ENCODE data around the gene USP6.
"Not testable (repeated sequence)": the region's sequence is repeated elsewhere in the genome, so short reads cannot be mapped to it uniquely, and the experiment has no call there.

The USP6 gene

DNA sequence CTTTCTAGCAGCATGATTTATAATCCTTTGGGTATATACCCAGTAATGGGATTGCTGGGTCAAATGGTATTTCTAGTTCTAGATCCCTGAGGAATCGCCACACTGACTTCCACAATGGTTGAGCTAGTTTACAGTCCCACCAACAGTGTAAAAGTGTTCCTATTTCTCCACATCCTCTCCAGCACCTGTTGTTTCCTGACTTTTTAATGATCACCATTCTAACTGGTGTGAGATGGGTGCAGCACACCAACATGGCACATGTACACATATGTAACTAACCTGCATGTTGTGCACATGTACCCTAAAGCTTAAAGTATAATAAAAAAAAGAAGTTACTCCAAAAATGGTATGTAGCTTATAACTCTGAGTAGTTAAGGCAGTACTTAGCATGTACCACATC, 44.9 kb downstream of the USP6 start:
- not testable (repeated sequence) for H3K27ac ChIP-seq (ENCODE audit: insufficient read depth, low read length, poor library complexity, severe bottlenecking); H3K27me3 ChIP-seq (replicated peaks; ENCODE audit: control insufficient read depth, insufficient read depth, low read length, poor library complexity, severe bottlenecking); H3K36me3 ChIP-seq (ENCODE audit: control insufficient read depth, insufficient read depth, low read length); DNase-seq; H3K9me3 ChIP-seq (ENCODE audit: control insufficient read depth, low read length); H3K4me1 ChIP-seq (ENCODE audit: control insufficient read depth, insufficient read depth, low read length, poor library complexity, severe bottlenecking); H3K4me3 ChIP-seq (ENCODE audit: insufficient read depth, low read depth, low read length, poor library complexity, severe bottlenecking)

DNA sequence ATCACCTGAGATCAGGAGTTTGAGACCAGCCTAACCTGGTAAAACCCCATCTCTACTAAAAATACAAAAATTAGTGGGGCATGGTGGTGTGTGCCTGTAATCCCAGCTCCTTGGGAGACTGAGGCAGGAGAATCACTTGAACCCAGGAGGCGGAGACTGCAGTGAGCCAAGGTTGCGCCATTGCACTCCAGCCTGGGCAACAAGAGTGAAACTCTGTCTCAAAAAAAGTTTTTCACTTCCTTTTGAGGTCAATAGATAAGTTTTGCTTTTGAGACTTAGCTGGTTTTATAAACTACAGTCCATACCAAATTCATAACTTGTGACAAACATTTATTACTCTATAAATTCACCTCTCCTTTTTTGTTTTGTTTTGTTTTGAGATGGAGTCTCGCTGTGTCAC, 46.0 kb downstream of the USP6 start:
- H3K36me3 ChIP-seq (ENCODE audit: control insufficient read depth, insufficient read depth, low read length); H3K4me3 ChIP-seq (ENCODE audit: insufficient read depth, low read depth, low read length, poor library complexity, severe bottlenecking); H3K27me3 ChIP-seq (replicated peaks; ENCODE audit: control insufficient read depth, insufficient read depth, low read length, poor library complexity, severe bottlenecking); H3K9me3 ChIP-seq (ENCODE audit: control insufficient read depth, low read length); H3K4me1 ChIP-seq (ENCODE audit: control insufficient read depth, insufficient read depth, low read length, poor library complexity, severe bottlenecking); DNase-seq; H3K27ac ChIP-seq (ENCODE audit: insufficient read depth, low read length, poor library complexity, severe bottlenecking): not testable (repeated sequence)

DNA sequence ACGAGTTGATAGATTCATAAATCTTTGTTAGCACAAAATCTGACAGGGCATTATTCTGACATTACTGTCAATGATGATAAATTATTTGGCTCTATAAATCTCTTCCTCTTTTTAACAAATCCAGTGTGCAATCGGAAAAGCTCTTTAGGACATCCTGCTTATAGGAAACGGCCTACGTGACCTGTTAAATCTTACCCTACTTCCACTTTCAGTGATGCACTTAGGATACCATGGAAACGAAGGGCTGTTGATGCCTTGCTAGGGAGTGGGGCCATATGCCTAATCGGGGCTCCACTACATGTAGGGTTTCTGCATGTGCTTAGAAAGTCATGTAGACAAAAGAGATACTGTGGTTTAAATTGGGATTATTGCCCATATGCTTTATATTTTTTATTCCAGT, 48.6 kb downstream of the USP6 start:
- H3K9me3 ChIP-seq (ENCODE audit: control insufficient read depth, low read length), result no peaks in the 10 kb centered on the region
- no peak overlapping the region for H3K27ac ChIP-seq (ENCODE audit: insufficient read depth, low read length, poor library complexity, severe bottlenecking)
- no peak for DNase-seq
- no peaks in the 10 kb centered on the region for H3K4me1 ChIP-seq (ENCODE audit: control insufficient read depth, insufficient read depth, low read length, poor library complexity, severe bottlenecking)
- no peaks in the 10 kb centered on the region for H3K36me3 ChIP-seq (ENCODE audit: control insufficient read depth, insufficient read depth, low read length)
- H3K27me3 ChIP-seq (replicated peaks; ENCODE audit: control insufficient read depth, insufficient read depth, low read length, poor library complexity, severe bottlenecking), result no peaks in the 10 kb centered on the region
- no peak overlapping the region for H3K4me3 ChIP-seq (ENCODE audit: insufficient read depth, low read depth, low read length, poor library complexity, severe bottlenecking)

- H3K4me3 ChIP-seq (ENCODE audit: insufficient read depth, low read depth, low read length, poor library complexity, severe bottlenecking); H3K27me3 ChIP-seq (replicated peaks; ENCODE audit: control insufficient read depth, insufficient read depth, low read length, poor library complexity, severe bottlenecking); DNase-seq; H3K4me1 ChIP-seq (ENCODE audit: control insufficient read depth, insufficient read depth, low read length, poor library complexity, severe bottlenecking); H3K27ac ChIP-seq (ENCODE audit: insufficient read depth, low read length, poor library complexity, severe bottlenecking); H3K9me3 ChIP-seq (ENCODE audit: control insufficient read depth, low read length); H3K36me3 ChIP-seq (ENCODE audit: control insufficient read depth, insufficient read depth, low read length): not testable (repeated sequence)
Measured at GRCh38 chr17:5165791-5166564, 50.1 kb downstream of the USP6 start.

DNA sequence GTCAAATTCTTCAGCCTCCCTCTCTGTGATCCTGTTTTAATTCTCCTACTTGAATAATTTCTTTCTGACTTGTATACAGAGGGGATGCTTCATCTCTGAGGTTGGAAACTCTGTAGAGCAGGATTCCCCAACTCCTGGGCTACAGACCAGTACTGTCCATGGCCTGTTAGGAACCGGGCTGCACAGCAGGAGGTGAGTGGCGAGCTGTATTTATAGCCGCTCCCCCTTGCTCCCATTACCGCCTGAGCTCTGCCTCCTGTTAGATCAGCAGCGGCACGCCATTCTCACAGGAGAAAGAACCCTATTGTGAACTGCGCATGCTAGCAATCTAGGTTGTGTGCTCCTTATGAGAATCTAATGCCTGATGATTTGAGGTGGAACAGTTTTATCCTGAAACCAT, 59.2 kb downstream of the USP6 start:
- H3K4me3 ChIP-seq (ENCODE audit: insufficient read depth, low read depth, low read length, poor library complexity, severe bottlenecking); H3K36me3 ChIP-seq (ENCODE audit: control insufficient read depth, insufficient read depth, low read length); DNase-seq; H3K4me1 ChIP-seq (ENCODE audit: control insufficient read depth, insufficient read depth, low read length, poor library complexity, severe bottlenecking); H3K27ac ChIP-seq (ENCODE audit: insufficient read depth, low read length, poor library complexity, severe bottlenecking); H3K27me3 ChIP-seq (replicated peaks; ENCODE audit: control insufficient read depth, insufficient read depth, low read length, poor library complexity, severe bottlenecking): not testable (repeated sequence)
- H3K9me3 ChIP-seq (ENCODE audit: control insufficient read depth, low read length), result peaks cover 13% of the 10 kb centered on the region

- no peaks in the 10 kb centered on the region for H3K4me1 ChIP-seq (ENCODE audit: control insufficient read depth, insufficient read depth, low read length, poor library complexity, severe bottlenecking)
- no peaks in the 10 kb centered on the region for H3K27me3 ChIP-seq (replicated peaks; ENCODE audit: control insufficient read depth, insufficient read depth, low read length, poor library complexity, severe bottlenecking)
- no peak overlapping the region for H3K27ac ChIP-seq (ENCODE audit: insufficient read depth, low read length, poor library complexity, severe bottlenecking)
- no peak overlapping the region for H3K4me3 ChIP-seq (ENCODE audit: insufficient read depth, low read depth, low read length, poor library complexity, severe bottlenecking)
- H3K9me3 ChIP-seq (ENCODE audit: control insufficient read depth, low read length), result peaks cover 53% of the 10 kb centered on the region
- DNase-seq, result no peak
- H3K36me3 ChIP-seq (ENCODE audit: control insufficient read depth, insufficient read depth, low read length), result no peaks in the 10 kb centered on the region
Measured at GRCh38 chr17:5179003-5179402, 63.2 kb downstream of the USP6 start.

DNA sequence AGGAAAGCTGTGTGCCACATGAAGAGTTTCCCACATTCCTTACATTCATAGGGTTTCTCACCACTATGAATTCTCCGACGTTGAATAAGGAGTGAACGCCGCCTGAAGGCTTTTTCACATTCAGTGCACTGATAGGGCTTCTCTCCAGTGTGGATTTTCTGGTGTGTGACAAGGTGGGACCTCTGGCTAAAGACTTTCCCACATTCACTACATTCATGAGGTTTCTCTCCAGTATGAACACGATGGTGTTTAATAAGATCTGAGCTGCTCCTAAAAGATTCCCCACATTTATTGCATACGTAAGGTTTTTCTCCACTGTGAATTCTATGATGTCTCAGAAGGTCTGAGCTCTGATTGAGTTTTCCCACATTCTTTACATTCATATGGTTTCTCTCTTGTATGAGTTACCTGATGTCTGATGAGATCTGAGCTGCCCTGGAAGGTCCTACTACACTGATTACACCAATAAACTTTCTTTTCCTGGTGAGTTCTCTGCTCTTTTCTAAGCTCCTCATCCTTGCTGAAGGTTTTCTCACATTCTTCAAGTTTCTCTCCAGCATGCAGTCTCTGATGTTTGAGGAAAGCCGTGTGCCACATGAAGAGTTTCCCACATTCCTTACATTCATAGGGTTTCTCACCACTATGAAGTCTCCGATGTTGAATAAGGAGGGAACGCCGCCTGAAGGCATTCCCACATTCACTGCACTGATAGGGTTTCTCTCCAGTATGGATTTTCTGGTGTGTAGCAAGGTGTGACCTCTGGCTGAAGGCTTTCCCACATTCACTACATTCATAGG, 65.9 kb downstream of the USP6 start:
- Histone ChIP-seq H3K36me3 (ENCODE audit: control insufficient read depth, insufficient read depth, low read length) (no peaks in the 10 kb centered on the region), H3K27me3 (replicated peaks; ENCODE audit: control insufficient read depth, insufficient read depth, low read length, poor library complexity, severe bottlenecking) (no peaks in the 10 kb centered on the region), H3K9me3 (ENCODE audit: control insufficient read depth, low read length) (peaks cover 59% of the 10 kb centered on the region), H3K4me3 (ENCODE audit: insufficient read depth, low read depth, low read length, poor library complexity, severe bottlenecking) (no peak overlapping the region), H3K4me1 (ENCODE audit: control insufficient read depth, insufficient read depth, low read length, poor library complexity, severe bottlenecking) (no peaks in the 10 kb centered on the region), H3K27ac (ENCODE audit: insufficient read depth, low read length, poor library complexity, severe bottlenecking) (no peak overlapping the region)
- DNase-seq, result no peak

GRCh38 chr17:5182597-5183409, 67.0 kb downstream of the USP6 start:
- Histone ChIP-seq H3K27ac (ENCODE audit: insufficient read depth, low read length, poor library complexity, severe bottlenecking) (no peak overlapping the region), H3K9me3 (ENCODE audit: control insufficient read depth, low read length) (peaks cover 59% of the 10 kb centered on the region), H3K4me1 (ENCODE audit: control insufficient read depth, insufficient read depth, low read length, poor library complexity, severe bottlenecking) (no peaks in the 10 kb centered on the region), H3K36me3 (ENCODE audit: control insufficient read depth, insufficient read depth, low read length) (no peaks in the 10 kb centered on the region), H3K4me3 (ENCODE audit: insufficient read depth, low read depth, low read length, poor library complexity, severe bottlenecking) (no peak overlapping the region), H3K27me3 (replicated peaks; ENCODE audit: control insufficient read depth, insufficient read depth, low read length, poor library complexity, severe bottlenecking) (no peaks in the 10 kb centered on the region)
- no peak for DNase-seq

GRCh38 chr17:5183410-5183793, 67.6 kb downstream of the USP6 start:
- Histone ChIP-seq H3K9me3 (ENCODE audit: control insufficient read depth, low read length) (peaks cover 57% of the 10 kb centered on the region), H3K27ac (ENCODE audit: insufficient read depth, low read length, poor library complexity, severe bottlenecking) (no peak overlapping the region), H3K36me3 (ENCODE audit: control insufficient read depth, insufficient read depth, low read length) (no peaks in the 10 kb centered on the region), H3K4me1 (ENCODE audit: control insufficient read depth, insufficient read depth, low read length, poor library complexity, severe bottlenecking) (no peaks in the 10 kb centered on the region), H3K4me3 (ENCODE audit: insufficient read depth, low read depth, low read length, poor library complexity, severe bottlenecking) (no peak overlapping the region), H3K27me3 (replicated peaks; ENCODE audit: control insufficient read depth, insufficient read depth, low read length, poor library complexity, severe bottlenecking) (no peaks in the 10 kb centered on the region)
- no peak for DNase-seq

- no peak overlapping the region for H3K27ac ChIP-seq (ENCODE audit: insufficient read depth, low read length, poor library complexity, severe bottlenecking)
- H3K4me1 ChIP-seq (ENCODE audit: control insufficient read depth, insufficient read depth, low read length, poor library complexity, severe bottlenecking), result no peaks in the 10 kb centered on the region
- no peaks in the 10 kb centered on the region for H3K27me3 ChIP-seq (replicated peaks; ENCODE audit: control insufficient read depth, insufficient read depth, low read length, poor library complexity, severe bottlenecking)
- H3K9me3 ChIP-seq (ENCODE audit: control insufficient read depth, low read length), result peaks cover 56% of the 10 kb centered on the region
- no peak overlapping the region for H3K4me3 ChIP-seq (ENCODE audit: insufficient read depth, low read depth, low read length, poor library complexity, severe bottlenecking)
- H3K36me3 ChIP-seq (ENCODE audit: control insufficient read depth, insufficient read depth, low read length), result no peaks in the 10 kb centered on the region
- peak in 1 of 3 donors; percentile 13 for DNase-seq
Measured at GRCh38 chr17:5184288-5184687, 68.5 kb downstream of the USP6 start.
